ENCODE results near the gene KCNK1.

GRCh38 chr1:233569636-233570035 is 44.3 kb upstream of the KCNK1 start:
- no peak for TF ChIP-seq POLR2A (IDR thresholded peaks at IDR 0.05)
- TF ChIP-seq, protein P1, sequence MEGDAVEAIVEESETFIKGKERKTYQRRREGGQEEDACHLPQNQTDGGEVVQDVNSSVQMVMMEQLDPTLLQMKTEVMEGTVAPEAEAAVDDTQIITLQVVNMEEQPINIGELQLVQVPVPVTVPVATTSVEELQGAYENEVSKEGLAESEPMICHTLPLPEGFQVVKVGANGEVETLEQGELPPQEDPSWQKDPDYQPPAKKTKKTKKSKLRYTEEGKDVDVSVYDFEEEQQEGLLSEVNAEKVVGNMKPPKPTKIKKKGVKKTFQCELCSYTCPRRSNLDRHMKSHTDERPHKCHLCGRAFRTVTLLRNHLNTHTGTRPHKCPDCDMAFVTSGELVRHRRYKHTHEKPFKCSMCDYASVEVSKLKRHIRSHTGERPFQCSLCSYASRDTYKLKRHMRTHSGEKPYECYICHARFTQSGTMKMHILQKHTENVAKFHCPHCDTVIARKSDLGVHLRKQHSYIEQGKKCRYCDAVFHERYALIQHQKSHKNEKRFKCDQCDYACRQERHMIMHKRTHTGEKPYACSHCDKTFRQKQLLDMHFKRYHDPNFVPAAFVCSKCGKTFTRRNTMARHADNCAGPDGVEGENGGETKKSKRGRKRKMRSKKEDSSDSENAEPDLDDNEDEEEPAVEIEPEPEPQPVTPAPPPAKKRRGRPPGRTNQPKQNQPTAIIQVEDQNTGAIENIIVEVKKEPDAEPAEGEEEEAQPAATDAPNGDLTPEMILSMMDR (IDR thresholded peaks at IDR 0.05) = no peak
